Neural cell (in vitro differentiated cells): ENCODE results near the gene NFYC. TPM values are rescaled to one million over a fixed set of nuclear protein-coding genes. Genes with fewer than 3 reads are reported as not detected.
"Not testable (repeated sequence)": the region's sequence is repeated elsewhere in the genome, so short reads cannot be mapped to it uniquely, and the experiment has no call there.

Experiments used
- H2AFZ ChIP-seq: fragments of 200-600, 300-800 bp; sonication (generic), shearing (Covaris generic); 2 replicates; pipeline ENCODE4 v1.6.0; 2014; ENCODE audit warnings: low read depth, mild to moderate bottlenecking, antibody characterized with exemption, low read length, moderate library complexity
- H3F3A ChIP-seq: fragments of 200-600 bp; shearing (Covaris generic); 2 replicates; pipeline ENCODE4 v1.6.1; 2016; ENCODE audit warnings: mild to moderate bottlenecking, moderate library complexity, mixed read lengths, antibody characterized with exemption, low read length; ENCODE audit not compliant: insufficient read depth, poor library complexity, severe bottlenecking
- H3K27ac ChIP-seq: fragments of 200-600, 300-800 bp; sonication (generic), shearing (Covaris generic); 2 replicates; pipeline ENCODE4 v1.5.1; 2014; ENCODE audit warnings: mild to moderate bottlenecking, low read length, moderate library complexity
- H3K27me3 ChIP-seq: fragments of 300-800, 200-600 bp; sonication (generic), shearing (Covaris generic); 2 replicates; pipeline ENCODE4 v1.6.0; 2014; ENCODE audit warnings: mild to moderate bottlenecking, low read depth, low read length, moderate library complexity; ENCODE audit not compliant: insufficient read depth
- H3K36me3 ChIP-seq: fragments of 300-800, 200-600 bp; sonication (generic), shearing (Covaris generic); 2 replicates; pipeline ENCODE4 v1.5.1; 2014; ENCODE audit warnings: mild to moderate bottlenecking, antibody characterized with exemption, low read length, moderate library complexity; ENCODE audit not compliant: insufficient read depth
- H3K4me2 ChIP-seq: fragments of 300-800, 200-600 bp; sonication (generic), shearing (Covaris generic); 2 replicates; pipeline ENCODE4 v1.6.0; 2014; ENCODE audit warnings: mild to moderate bottlenecking, low read length
- H3K4me3 ChIP-seq: fragments of 300-800, 200-600 bp; sonication (generic), shearing (Covaris generic); 2 replicates; pipeline ENCODE4 v1.5.1; 2014; ENCODE audit warnings: mild to moderate bottlenecking, low read length, moderate library complexity
- H3K79me2 ChIP-seq: fragments of 200-600 bp; shearing (Covaris generic); replicated peaks from 2 replicates; pipeline ENCODE4 v1.6.0; 2014; ENCODE audit warnings: mild to moderate bottlenecking, low read length, moderate library complexity; ENCODE audit not compliant: insufficient read depth
- H3K9ac ChIP-seq: fragments of 300-800, 200-600 bp; sonication (generic), shearing (Covaris generic); 2 replicates; pipeline ENCODE4 v1.6.1; 2016; ENCODE audit warnings: mild to moderate bottlenecking, low read length, mixed read lengths
- H3K9me2 ChIP-seq: fragments of 200-600 bp; shearing (Covaris generic); 2 replicates; pipeline ENCODE4 v1.6.1; 2016; ENCODE audit warnings: mild to moderate bottlenecking, low read length, mixed read lengths; ENCODE audit not compliant: insufficient read depth
- H3K9me3 ChIP-seq: fragments of 200-600, 300-800 bp; sonication (generic), shearing (Covaris generic); 2 replicates; pipeline ENCODE4 v1.6.1; 2016; ENCODE audit warnings: mild to moderate bottlenecking, mixed run types, low read length, moderate library complexity, mixed read lengths
- H4K20me1 ChIP-seq: fragments of 200-600 bp; shearing (Covaris generic); 2 replicates; pipeline ENCODE4 v1.6.1; 2016; ENCODE audit warnings: mild to moderate bottlenecking, mixed run types; ENCODE audit not compliant: insufficient read depth
- EP300 ChIP-seq: fragments of 450-650 bp; conservative IDR thresholded peaks from 2 replicates; pipeline ENCODE4 v1.6.1; 2014; ENCODE audit warnings: antibody characterized with exemption, mild to moderate bottlenecking, moderate library complexity; ENCODE audit not compliant: poor library complexity, severe bottlenecking
- EZH2 ChIP-seq: fragments of 200-600, 300-800 bp; shearing (Covaris generic), sonication (generic); IDR thresholded peaks from 2 replicates; pipeline ENCODE4 v1.6.1; 2014; ENCODE audit warnings: antibody characterized with exemption, low read length, borderline replicate concordance, mild to moderate bottlenecking; ENCODE audit not compliant: insufficient read depth, poor library complexity, severe bottlenecking
- MXI1 ChIP-seq: fragments of 450-650 bp; conservative IDR thresholded peaks from 2 replicates; pipeline ENCODE4 v1.6.1; 2014; ENCODE audit warnings: antibody characterized with exemption, mild to moderate bottlenecking; ENCODE audit not compliant: poor library complexity, severe bottlenecking
- TAF1 ChIP-seq: IDR thresholded peaks from 2 replicates; pipeline ENCODE4 v1.6.1; 2012; ENCODE audit warnings: low read depth
- polyA plus RNA-seq: library from polyadenylated mRNA; depleted of rRNA; stranded (reverse); fragments of >200 nt; gene quantifications from 2 replicates; pipeline ENCODE4 v1.2.3, GENCODE V29; 2014
- TF ChIP-seq, protein P1 (sequence below): fragments of 450-650 bp; IDR thresholded peaks from 2 replicates; pipeline ENCODE4 v1.5.1; 2014; ENCODE audit warnings: antibody characterized with exemption, mild to moderate bottlenecking, moderate library complexity; ENCODE audit not compliant: poor library complexity, severe bottlenecking

NFYC gene
- polyA plus RNA-seq, 1 donor from 2014 or later, result 66.0 TPM

- Histone ChIP-seq H3K27ac (no peak overlapping the region), H3K36me3 (no peaks in the 10 kb centered on the region), H3K27me3 (no peaks in the 10 kb centered on the region), H3K4me3 (no peak overlapping the region), H4K20me1 (no peaks in the 10 kb centered on the region), H3F3A (no peaks in the 10 kb centered on the region), H3K9me3 (no peaks in the 10 kb centered on the region), H3K79me2 (peaks cover 32% of the 10 kb centered on the region), H3K9me2 (no peaks in the 10 kb centered on the region), H2AFZ (no peak overlapping the region), H3K4me2 (no peak overlapping the region), H3K9ac (no peak overlapping the region)
- no peak for TF ChIP-seq TAF1
Observed at GRCh38 chr1:40722622-40723021, 31.1 kb downstream of the NFYC start.

DNA sequence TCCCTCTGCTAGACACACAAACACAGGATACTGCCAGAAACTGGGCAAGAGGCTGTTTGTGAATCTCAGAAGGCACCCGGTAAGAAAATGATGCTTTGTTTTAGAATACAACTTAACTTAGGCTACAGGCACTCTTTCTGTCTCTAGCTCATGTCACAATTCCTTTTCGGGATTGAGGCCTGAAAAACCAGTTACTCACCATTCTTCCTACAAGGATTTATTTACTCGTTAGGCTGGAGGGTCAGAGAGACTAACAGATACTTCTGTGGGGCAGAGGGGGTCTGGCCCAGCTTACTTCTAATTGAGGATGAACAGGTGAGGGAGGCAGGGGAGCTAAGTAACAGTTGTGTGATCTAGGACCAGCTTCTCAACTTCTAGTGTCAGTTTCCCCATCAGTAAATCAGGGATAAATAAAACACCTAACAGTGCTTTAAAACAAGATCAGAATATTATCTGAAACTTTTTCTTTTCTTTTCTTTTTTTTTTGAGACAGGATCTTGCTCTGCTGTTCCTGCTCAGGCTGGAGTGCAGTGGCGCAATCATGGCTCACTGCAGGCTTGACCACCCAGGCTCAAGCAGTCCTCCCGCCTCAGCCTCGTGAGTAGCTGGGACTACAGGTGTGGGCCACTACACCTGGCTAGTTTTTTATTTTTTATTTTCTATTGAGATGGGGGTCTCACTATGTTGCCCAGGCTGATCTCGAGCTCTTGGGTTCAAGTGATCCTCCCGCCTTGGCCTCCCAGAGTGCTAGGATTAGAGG lies 31.9 kb downstream of the NFYC start:
- H3K4me2 ChIP-seq, result no peak overlapping the region
- no peaks in the 10 kb centered on the region for H3F3A ChIP-seq
- no peak overlapping the region for H3K9ac ChIP-seq
- H3K79me2 ChIP-seq, result peaks cover 27% of the 10 kb centered on the region
- no peak overlapping the region for H3K27ac ChIP-seq
- no peaks in the 10 kb centered on the region for H3K9me3 ChIP-seq
- H3K27me3 ChIP-seq, result no peaks in the 10 kb centered on the region
- TF ChIP-seq EP300 (no peak), EZH2 (no peak), TAF1 (no peak), MXI1 (no peak)
- TF ChIP-seq, protein P1, sequence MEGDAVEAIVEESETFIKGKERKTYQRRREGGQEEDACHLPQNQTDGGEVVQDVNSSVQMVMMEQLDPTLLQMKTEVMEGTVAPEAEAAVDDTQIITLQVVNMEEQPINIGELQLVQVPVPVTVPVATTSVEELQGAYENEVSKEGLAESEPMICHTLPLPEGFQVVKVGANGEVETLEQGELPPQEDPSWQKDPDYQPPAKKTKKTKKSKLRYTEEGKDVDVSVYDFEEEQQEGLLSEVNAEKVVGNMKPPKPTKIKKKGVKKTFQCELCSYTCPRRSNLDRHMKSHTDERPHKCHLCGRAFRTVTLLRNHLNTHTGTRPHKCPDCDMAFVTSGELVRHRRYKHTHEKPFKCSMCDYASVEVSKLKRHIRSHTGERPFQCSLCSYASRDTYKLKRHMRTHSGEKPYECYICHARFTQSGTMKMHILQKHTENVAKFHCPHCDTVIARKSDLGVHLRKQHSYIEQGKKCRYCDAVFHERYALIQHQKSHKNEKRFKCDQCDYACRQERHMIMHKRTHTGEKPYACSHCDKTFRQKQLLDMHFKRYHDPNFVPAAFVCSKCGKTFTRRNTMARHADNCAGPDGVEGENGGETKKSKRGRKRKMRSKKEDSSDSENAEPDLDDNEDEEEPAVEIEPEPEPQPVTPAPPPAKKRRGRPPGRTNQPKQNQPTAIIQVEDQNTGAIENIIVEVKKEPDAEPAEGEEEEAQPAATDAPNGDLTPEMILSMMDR, result no peak
- H3K36me3 ChIP-seq, result no peaks in the 10 kb centered on the region
- no peak overlapping the region for H3K4me3 ChIP-seq
- no peaks in the 10 kb centered on the region for H3K9me2 ChIP-seq
- no peak overlapping the region for H2AFZ ChIP-seq
- H4K20me1 ChIP-seq, result no peaks in the 10 kb centered on the region

- H3K4me3 ChIP-seq, H3F3A ChIP-seq, H3K27me3 ChIP-seq, H3K9ac ChIP-seq, H3K4me2 ChIP-seq, H3K27ac ChIP-seq, H3K9me3 ChIP-seq, H4K20me1 ChIP-seq, H3K9me2 ChIP-seq, H3K36me3 ChIP-seq, H2AFZ ChIP-seq: not testable (repeated sequence)
- H3K79me2 ChIP-seq, result peaks cover 24% of the 10 kb centered on the region
Observed at GRCh38 chr1:40727662-40728061, 36.2 kb downstream of the NFYC start.

- peaks cover 34% of the 10 kb centered on the region for H3K79me2 ChIP-seq
- H3F3A ChIP-seq, H3K9me2 ChIP-seq, H3K36me3 ChIP-seq, H3K9ac ChIP-seq, H2AFZ ChIP-seq, H3K4me2 ChIP-seq, H3K27me3 ChIP-seq, H3K4me3 ChIP-seq, H3K27ac ChIP-seq, H4K20me1 ChIP-seq, H3K9me3 ChIP-seq: not testable (repeated sequence)
Observed at GRCh38 chr1:40729316-40729862, 37.9 kb downstream of the NFYC start.
